GM21390 (cell line): ENCODE results near the gene PRKAR1B.

Experiments
- ATAC-seq: cut with Tn5 transposase; IDR thresholded peaks from one replicate; pipeline ENCODE4 v1.9.1; 2021; ENCODE audit not compliant: unreplicated experiment

Gene PRKAR1B

DNA sequence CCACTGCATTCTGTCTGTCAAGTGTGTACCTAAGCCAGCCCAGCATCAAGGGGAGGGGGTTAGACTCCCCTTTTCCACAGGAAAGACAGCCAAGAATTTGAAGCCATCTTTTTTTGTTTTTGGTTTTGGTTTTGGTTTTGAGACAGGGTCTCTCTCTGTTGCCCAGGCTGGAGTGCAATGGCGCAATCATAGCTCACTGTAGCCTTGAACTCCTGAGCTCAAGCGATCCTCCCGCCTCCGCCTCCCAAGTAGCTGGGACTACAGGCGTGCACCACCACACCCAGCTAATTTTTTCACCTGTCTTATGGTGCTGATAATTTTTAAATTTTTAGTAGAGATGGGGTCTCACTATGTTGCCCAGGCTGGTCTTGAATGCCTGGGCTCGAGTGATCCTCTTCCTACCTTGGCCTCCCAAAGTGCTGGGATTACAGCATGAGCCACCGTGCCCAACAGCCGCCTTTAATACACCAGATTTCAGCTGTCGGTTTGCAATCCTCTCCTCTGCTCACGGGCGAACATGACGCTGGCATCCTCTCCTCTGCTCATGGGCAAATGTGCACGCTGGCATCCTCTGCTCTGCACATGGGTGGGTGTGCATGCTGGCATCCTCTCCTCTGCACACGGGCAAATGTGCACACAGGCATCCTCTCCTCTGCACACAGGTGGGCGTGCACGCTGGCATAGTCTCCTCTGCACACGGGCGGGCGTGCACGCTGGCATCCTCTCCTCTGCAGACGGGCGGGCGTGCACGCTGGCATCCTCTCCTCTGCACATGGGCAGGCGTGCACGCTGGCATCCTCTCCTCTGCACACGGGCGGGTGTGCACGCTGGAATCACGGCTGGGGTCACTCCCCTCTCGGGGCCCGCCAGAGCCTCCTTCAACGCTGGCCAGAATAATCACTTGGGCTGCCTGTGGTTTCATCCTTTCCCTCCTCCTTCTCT lies 151.4 kb downstream of the PRKAR1B start:
- ATAC-seq, result no peak

DNA sequence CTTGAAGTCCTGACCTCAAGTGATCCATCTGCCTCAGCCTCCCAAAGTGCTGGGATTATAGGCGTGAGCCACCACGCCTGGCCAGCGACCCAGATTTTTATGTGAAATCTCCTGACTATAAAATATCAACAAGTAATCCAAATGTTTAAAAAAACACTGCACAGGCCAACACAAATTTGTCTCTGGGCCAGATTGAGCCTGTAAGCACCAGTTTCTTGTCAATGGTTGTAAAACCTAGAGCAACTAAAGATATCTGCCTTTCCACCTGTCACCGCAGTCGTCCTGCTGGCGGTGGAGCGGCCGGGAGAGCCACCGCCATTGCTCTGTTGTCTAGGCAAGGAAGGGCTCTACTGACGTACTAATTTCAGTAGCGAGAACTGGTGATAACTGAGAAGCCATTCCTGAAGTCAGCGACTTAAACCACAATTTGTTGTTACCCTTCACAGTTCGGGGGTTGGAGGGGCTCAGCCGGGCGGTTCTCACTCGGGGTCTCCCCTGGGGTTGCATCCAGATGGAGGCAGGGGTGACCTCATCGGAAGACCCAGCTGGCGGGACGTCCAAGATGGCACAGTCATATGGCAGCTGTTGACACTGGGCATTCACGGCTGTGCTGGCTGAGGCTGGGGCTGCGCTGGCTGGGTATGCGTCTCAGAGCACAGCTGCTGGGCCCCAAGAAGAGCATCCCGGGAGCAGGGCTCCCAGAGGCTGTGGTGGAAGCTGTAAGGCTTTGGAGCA lies 152.3 kb downstream of the PRKAR1B start:
- ATAC-seq, result no peak

DNA sequence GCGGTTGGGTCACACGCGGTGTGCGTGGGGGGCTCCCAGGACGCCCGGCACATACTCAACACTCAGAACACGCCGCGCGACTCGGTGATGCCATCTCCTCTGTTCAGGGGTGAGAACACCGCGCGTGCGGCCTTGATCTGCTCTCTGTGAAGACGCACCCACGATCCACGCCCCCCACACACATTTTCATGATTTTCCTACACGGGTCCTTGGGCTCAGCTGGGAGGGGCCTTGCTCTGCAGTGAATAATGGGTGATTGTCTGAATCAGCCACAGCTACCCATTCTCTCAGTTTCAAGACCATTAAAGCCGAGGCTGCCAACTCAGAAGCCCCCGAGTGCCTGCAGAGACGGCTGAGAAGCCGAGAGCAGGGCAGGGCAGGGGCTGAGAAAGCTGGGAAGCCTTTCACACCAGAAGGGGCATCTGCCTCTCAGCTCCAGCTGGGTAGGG lies 153.1 kb downstream of the PRKAR1B start:
- no peak for ATAC-seq

DNA sequence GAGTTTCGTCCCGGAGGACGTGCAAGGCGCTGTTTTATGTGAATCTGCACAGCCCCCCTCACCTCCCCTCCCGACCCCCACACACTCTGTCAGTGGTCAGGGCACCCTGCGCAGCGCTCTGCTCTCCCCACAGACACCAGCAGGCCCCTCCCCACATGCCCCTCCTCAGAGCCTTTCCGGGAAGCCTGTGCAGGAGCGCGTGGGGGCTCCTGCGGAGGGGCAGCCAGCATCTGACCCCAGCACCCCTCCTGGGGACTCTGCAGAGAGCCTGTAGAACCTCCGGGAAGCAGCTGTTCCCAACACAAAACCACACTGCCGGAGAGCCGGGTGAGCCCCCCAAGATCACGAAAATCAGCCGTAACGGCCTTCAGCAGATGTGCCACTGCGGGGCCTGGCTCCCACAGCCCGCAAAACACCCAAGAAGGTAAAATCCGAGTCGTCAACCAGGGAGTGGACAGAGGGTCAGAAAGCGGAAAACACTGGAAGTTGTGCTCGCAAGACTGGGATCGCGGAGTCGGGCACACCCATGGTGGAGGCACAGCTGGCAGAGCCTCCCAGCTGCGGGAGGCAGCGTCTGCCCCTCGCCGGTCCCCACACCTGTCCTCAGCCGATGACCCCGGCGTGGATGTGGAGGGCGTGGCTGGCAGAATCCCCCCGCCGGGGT lies 153.7 kb downstream of the PRKAR1B start:
- ATAC-seq, result no peak

DNA sequence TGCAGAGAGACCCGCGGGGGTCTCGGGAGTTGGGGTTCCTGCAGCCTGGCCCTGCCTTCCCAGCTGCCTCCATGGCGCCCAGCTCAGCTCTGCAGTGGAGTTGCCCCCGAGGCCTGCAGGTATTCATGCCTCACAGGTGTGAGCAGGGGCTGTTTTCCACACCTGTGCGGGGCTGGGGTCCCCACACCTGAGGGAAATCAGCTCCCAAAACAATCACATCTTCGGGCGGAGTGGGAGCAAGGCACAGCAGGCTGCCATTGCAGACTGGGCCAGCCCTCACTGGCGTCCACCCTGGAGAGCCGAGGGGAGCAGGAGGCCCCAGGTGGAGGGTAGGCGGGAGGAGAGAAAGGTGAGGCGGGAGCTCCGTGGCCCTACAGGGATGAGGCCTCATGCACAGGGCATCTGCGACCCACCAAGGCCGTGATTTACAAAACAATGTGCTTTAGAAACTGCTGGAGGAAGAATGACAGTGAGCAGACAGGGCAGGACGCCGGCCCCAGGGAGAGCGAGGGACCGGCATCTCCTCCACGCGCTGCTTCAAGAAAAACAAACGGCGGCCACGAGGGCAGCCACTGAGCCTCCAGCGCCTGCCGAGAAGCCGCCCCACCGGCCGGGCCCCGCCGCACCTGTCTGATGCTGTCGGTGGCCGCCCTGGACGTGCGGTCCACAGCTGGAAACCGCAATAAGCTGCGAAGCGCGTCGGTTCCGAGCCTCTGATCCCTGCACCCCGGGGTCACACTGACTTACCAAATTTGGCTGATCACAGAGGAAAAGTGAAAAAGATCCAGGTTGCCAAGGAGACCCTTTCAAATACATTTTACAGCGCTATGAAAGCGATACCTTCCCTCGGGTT lies 154.4 kb downstream of the PRKAR1B start:
- ATAC-seq, result no peak

DNA sequence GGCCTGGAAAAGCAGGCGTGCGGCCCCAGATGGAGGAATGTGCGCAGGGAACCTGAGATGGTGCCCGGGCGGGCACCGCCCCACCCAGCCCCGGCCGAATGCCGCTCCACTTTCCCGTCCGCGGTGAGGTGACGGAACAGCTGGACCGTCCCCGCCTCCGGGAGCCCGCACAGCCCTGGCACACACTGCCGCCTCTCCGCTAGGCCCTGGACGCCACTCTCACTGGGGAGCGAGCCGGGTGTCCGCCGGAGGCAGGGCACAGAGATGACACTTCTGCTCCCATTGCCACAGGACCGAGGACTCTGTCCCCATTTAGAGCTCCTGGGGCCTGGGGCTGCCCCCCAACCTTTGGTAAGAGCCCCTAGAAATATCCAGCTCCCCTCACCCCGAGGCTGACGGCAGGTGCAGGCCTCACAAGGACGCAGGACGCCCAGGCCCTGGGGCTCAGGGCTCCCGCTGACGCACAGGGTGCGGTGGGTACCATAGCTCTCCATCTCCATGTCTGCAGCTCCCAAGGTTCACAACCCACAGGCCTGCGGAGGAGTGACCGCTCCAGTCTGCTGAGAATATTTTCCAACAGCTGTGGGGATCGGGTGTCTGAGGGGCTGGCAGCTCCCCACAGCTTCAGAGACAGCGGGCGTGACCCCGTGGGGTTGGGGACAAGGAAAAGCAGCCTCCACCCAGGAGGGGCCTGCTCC lies 155.2 kb downstream of the PRKAR1B start:
- no peak for ATAC-seq

DNA sequence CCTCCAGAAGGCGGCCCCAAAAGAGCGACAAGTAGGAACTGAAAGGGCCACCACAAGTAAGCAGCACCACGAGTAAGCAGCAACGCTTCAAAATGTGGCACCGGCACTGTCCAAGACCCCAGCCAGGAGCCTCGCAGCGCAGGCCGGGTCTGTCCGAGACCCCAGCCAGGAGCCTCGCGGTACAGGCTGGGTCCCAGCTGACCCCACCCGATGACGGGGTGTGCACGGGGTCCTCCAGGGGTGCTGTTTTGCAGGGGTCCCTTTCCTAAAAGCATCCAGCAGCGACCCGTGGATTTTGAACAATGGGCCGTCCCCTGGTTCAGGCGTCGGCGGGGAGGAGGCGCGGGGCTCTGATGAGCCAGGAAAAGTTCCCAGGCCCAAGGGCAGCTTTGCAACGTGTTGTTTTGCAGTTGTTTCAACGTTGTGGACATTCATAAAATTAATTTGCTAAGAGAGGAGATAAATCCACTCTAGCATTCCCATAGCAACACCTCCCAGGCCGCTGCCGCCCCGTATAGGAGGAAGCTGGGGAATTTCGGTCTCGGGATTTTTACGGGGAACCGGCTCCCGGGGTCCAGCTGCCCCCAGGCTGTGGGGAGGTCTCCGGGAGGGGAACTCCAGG lies 155.9 kb downstream of the PRKAR1B start:
- ATAC-seq, result no peak

DNA sequence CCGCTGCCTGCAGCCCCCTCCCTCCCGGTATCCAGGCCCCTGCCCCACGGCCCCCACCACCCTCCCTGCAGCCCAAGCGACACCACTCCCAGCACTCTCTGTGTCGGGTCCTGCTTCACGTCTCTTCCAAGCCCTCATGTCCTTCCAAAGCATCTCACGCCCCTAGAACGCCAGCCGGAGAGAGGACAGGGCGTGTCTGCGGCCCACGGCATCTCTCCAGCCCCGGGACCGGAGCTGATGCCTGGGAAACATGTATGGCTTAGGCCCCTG lies 156.3 kb downstream of the PRKAR1B start:
- ATAC-seq, result no peak

DNA sequence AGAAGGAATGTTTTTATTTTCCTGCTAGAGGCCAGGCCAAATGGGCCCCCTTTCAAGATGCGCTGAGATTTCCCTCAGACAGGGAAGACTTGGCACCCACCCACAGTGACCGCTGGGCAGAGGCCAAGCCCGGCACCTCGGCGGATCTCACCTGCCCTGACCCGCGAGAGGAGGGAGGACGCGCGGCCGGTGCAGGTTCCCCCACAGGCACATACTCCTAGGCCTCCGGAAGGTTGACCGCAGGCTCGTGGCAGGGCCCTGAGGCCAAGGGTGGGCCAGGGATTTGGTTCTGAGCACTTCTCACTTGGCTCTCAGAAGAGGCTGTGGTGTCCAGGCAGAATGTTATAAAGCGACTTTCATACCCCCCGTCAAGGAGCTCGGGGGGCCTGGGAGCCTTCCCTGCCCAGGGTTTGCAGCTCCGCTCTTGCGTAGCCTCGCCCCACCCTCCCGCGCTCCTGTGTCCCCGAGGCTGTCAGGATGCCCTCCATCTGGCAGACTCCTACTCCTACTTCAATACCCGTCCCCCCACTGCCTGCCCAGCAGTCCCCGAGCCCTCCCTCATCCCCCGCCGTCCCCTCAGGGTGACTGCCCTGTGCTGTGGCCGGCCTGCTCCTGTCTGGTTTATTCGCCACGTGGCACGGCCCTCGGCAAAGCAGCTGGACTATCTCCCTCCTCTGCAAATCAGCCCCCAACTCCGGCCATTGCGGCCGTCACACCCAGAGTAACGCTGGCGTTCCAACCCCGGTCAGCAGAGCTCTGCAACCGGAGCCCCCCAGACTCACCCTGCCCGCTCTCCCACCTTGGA lies 156.9 kb downstream of the PRKAR1B start:
- no peak for ATAC-seq

DNA sequence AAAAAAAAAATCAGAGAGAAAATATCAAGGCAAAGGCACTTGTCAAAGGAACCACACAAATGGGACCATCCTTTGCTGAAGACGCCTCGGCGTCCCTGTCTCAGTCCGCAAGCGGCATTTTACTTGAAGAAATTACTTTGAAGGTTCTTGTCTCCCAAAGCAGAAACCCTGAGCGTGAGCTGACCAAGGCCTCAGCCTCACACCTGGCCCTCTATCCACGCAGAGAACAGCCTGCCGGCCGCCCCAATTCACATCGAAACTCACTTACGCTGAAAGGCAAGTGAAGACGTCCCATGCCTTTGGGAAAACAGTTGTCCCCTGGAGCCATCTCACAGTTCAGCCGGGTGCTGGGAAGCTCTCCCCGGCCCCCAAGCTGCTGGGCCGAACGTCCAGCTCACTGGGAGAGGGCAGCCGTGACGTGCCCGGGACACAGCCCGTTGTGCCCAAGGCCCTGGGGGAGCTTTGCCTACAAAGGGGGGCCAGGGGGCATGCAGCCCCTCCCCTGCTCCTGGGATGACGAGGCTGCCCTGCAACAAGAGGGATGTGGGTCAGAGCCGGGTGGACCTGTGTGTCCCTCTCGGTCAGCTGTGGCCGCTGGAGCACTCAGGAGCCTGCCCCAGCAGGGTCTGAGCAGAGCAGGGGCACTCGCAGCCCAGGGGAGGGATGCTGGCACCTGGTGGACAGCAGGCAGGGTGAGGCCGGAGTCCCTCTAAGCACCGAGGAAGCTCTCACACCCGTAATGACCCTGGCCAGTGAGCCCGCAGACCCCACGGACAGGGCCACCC lies 157.8 kb downstream of the PRKAR1B start:
- no peak for ATAC-seq

DNA sequence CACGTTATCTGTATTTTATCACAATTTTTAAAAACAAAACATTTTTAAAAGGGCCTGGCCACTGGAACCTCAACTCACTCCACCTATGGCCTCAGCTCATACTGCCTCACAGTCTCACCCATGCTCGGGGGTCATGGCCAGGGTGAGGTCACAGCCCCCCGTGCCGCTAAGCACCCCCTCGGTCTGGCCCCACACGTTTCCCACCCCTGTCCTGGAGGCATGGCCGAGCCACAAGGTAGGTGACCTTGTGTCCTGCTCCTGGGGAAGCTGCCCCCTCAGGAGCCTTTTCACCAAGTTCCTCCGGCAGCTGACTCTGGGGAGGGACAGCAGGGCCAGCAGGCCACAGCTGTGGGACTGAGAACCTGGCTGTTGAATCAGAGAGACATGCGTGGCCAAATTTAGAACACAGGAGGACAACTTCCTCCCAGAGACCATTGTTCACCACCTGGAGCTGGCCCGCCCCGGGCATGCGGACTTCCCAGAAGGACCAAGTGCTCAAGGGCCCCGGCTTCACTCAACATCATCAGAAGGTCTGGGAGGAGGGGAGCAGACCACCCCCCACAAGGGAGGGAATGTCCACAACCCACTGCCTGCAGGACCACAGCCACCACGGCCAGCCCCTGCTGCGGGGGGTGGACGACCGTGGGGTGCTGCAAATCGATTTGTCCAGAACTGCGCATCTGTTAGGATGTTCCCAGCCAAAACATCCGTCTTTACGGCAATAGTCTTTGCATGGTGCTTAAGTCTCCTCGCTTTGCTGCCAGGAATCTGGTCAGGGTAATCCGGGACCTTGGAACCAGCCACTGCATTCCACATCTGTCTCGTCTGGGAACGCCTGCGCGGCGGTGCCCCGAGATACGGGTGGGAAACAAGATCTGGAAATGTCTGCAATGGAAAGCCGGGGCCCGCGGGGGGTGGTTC lies 158.8 kb downstream of the PRKAR1B start:
- no peak for ATAC-seq

DNA sequence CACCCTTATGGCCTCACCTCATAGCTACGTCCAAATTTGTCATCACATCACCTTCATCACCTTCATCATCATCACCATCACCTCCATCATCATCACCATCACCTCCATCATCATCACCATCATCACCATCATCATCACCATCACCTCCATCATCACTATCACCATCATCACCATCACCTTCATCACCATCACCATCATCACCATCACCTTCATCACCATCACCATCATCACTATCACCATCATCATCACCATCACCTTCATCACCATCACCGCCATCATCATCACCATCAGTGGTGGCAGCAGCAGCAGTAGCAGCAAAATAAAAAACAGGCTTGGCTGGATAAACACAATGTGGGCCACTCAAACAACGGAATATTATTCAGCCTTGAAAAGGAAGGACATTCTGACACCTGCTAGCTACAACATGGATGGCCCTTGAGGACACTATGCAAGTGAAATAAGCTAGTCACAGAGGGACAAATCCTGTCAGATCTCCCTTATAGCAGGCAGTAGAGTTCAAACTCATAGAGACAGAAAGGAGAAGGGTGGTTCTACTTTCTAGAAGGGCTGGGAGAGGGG lies 159.7 kb downstream of the PRKAR1B start:
- ATAC-seq, result no peak

DNA sequence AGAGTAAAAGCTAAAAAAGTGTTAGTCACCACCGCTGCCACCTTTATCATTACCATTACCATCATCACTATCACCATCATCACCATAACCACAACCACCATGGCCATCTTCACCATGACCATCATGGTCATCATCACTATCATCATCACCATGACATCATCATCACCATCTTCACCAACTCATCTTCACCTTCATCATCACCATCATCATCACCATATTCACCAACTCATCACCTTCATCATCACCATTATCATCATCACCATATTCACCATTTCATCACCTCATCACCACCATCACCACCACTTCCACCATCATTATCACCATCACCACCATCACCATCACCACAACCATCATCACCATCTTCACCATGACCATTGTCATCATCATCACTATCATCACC lies 161.0 kb downstream of the PRKAR1B start:
- no peak for ATAC-seq

DNA sequence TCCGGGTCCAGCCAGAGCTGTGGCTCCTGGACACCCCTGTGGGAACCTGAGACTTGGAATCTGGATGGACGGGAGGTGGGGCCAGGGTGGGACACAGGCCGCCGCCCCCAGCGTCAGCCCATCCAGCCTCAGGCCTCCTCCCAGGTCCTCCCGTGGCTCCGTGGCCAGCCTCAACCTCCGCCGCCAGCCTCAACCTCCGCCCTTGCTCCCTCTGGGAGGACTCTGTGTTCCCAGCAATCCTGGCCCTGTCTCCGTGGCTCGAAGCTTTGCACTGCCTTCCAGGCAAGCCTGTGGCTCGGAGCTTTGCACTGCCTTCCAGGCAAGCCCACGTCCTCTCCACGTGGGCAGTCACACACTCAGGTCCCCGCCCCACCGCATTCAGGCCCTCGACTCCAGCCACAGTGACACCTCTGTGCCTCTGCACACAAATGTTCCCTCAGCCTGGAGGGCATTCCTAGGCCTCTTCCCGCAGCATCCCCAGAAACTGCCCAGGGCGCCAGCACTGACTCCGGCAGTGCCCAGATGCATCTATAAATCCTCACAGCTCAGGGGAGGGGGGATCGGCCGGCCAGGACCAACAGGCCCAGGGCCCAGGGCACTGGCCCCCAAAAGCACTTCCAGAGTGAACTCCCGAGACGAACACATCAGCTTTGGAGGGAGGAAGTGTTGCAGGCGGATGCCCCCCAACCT lies 162.8 kb downstream of the PRKAR1B start:
- ATAC-seq, result no peak

DNA sequence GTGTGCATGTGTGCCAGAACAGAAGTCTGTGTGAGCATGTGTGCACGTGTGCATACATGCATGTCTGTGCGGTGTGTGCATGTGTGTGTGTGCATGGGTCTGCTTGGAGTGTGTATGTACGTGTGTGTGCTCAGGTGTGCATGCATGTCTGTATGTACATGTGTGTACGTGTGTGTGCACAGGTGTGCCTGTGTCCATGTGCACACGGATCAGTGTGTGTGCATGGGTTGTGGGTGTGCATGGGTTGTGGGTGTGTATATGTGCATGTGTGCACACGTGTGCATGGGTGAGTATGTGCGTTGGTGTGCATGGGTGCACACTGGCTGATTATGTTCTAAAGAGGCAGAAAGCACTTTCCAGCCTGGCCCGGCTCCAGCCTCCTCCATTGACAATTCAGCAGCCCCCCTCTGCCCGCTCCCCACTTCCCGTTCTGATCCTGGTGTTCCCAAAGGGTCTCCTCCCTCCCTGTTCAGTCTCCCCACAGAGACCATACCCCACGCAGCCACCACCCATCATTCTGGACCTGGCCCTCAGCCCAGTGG lies 163.4 kb downstream of the PRKAR1B start:
- ATAC-seq, result no peak
